Stimulated activated CD4-positive, alpha-beta T cell treated with anti-CD3 and anti-CD28 coated beads, Interleukin-12 subunit alpha, Interleukin-12 subunit beta, amount 100 ng/mL, for 48 hours (primary cell): ENCODE measurements around the gene BRD1.
"Not testable (repeated sequence)": the region's sequence is repeated elsewhere in the genome, so short reads cannot be mapped to it uniquely, and the experiment has no call there.

Experiments
- DNase-seq, 3 donors: peaks; one replicate each; pipeline ENCODE4 v3.0.0-alpha.2; 2020; ENCODE audit warnings: low read depth in 2 of 3, low spot score in 1 of 3

Gene BRD1

GRCh38 chr22:49853981-49854831 is 26.5 kb upstream of the BRD1 start:
- no peak for DNase-seq

- peak; percentile 97 to 98 (median 97) for DNase-seq
Observed at GRCh38 chr22:49852898-49853894, 25.5 kb upstream of the BRD1 start, which contains the start of gene ZBED4. Gene ZBED4, plus strand, starts transcription at chr22:49853844. Its CDS starts 29,819 bp downstream, at chr22:49883663.

- DNase-seq, result not testable (repeated sequence)
Observed at GRCh38 chr22:49852568-49852897, 24.9 kb upstream of the BRD1 start.

GRCh38 chr22:49850959-49851802 is 23.5 kb upstream of the BRD1 start:
- DNase-seq, result no peak

GRCh38 chr22:49850021-49850911 is 22.6 kb upstream of the BRD1 start:
- DNase-seq, result no peak

GRCh38 chr22:49849161-49850020 is 21.7 kb upstream of the BRD1 start:
- no peak for DNase-seq

GRCh38 chr22:49848690-49849160 is 21.1 kb upstream of the BRD1 start:
- no peak for DNase-seq

- no peak for DNase-seq
Observed at GRCh38 chr22:49847751-49848689, 20.3 kb upstream of the BRD1 start.

GRCh38 chr22:49845666-49846459 is 18.2 kb upstream of the BRD1 start:
- DNase-seq, result no peak

- no peak for DNase-seq
Observed at GRCh38 chr22:49845241-49845640, 17.6 kb upstream of the BRD1 start.

- DNase-seq, result peak; percentile 71 to 79 (median 78)
Observed at GRCh38 chr22:49838771-49839717, 11.4 kb upstream of the BRD1 start.

- no peak for DNase-seq
Observed at GRCh38 chr22:49833340-49834007, 5.8 kb upstream of the BRD1 start.

- no peak for DNase-seq
Observed at GRCh38 chr22:49829044-49829853, 1.6 kb upstream of the BRD1 start.

- no peak for DNase-seq
Observed at GRCh38 chr22:49828599-49828965, 909 bp upstream of the BRD1 start.
